Activated CD8-positive, alpha-beta T cell treated with anti-CD3 and anti-CD28 coated beads for 36 hours (primary cell): Measurements from ENCODE around the gene DUSP5. TPM values are rescaled to one million over a fixed set of nuclear protein-coding genes. Genes with fewer than 3 reads are reported as not detected.

Source experiments
- ATAC-seq: fragments of 200-7000 bp; cut with Tn5 transposase; one replicate; pipeline ENCODE4 v1.10.0; 2021; ENCODE audit warnings: mild to moderate bottlenecking, moderate library complexity
- CTCF ChIA-PET: fragments of 350-600 bp; sonication (Branson Sonifier 250); formaldehyde crosslinking; loops from one replicate; lab custom pipeline; 2021; ENCODE audit warnings: antibody characterized with exemption; lab: Charles Lee
- POLR2A ChIA-PET: fragments of 350-600 bp; sonication (Branson Sonifier 250); formaldehyde crosslinking; loops from one replicate; lab custom pipeline; 2021; ENCODE audit warnings: antibody characterized with exemption; lab: Charles Lee
- DNase-seq: peaks from one replicate; pipeline ENCODE4 v3.0.0-alpha.2; 2020
- H3K27ac Mint-ChIP-seq: one replicate; pipeline ENCODE4 v1.8.0; 2021; ENCODE audit warnings: mild to moderate bottlenecking, mixed read lengths
- H3K27me3 Mint-ChIP-seq: one replicate; pipeline ENCODE4 v1.8.0; 2021; ENCODE audit warnings: mixed read lengths
- H3K36me3 Mint-ChIP-seq: one replicate; pipeline ENCODE4 v1.8.0; 2021; ENCODE audit warnings: low read depth, mixed read lengths
- H3K4me1 Mint-ChIP-seq: one replicate; pipeline ENCODE4 v1.8.0; 2021; ENCODE audit warnings: low read depth, mixed read lengths
- H3K4me3 Mint-ChIP-seq: one replicate; pipeline ENCODE4 v1.8.0; 2021; ENCODE audit warnings: mild to moderate bottlenecking, moderate library complexity, mixed read lengths
- H3K9me3 Mint-ChIP-seq: one replicate; pipeline ENCODE4 v1.8.0; 2021; ENCODE audit warnings: mixed read lengths
- intact Hi-C: fragments of 100-400 bp; cut with micrococcal nuclease; formaldehyde crosslinking; loops from one replicate; pipeline ENCODE4 v1.10.0; 2022
- total RNA-seq, 2 experiments: library from RNA; stranded (reverse); gene quantifications; one replicate each; pipeline ENCODE4 v1.2.3, GENCODE V29; 2021
- TF ChIP-seq, protein P1 (sequence below): fragments of 200-600 bp; IDR thresholded peaks from one replicate; pipeline ENCODE4 v1.8.0; 2022; ENCODE audit warnings: antibody characterized with exemption, mild to moderate bottlenecking

DUSP5 gene
- total RNA-seq, 2 experiments from 2014 or later = 49.4 to 50.8 TPM

DNA sequence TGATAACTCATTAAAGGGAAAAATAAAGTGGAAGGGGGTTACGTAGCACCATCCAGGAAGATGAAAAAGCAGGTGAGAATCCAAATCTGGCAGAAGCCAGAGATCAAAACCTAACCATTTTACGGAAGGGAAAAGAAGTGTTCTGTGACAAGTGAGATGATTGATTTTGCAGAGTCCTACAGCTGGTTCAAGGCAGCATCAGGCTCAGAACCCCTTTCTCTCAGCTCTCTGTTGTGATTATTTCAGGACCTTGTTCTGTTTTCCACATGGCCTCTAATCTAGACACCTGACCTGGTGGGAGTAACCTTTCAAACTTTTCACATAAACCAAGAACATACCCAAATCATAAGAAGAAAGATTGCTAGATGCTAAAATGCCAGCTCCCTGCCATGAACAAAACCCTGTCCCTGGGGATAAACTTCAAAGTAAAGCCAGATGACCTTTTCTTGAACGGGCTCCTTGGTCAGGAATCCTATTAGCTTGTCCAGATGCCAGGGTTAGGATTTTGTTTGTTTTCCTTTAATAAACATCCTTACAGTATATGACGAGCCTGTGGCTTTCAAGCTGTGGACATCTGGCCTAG lies 5.9 kb downstream of the DUSP5 start:
- POLR2A ChIA-PET = interaction anchor here (1.0 to 3.9 kb wide), 13 partner anchors 9 to 198 kb away, joined by 3 to 25 read pairs (median 6); partner anchors contain the start of gene SMNDC1
- intact Hi-C loops = loop anchor here (2.0 to 5.0 kb wide), 4 partner anchors 25 to 191 kb away; no protein-coding TSS in a partner anchor
- TF ChIP-seq, protein P1, sequence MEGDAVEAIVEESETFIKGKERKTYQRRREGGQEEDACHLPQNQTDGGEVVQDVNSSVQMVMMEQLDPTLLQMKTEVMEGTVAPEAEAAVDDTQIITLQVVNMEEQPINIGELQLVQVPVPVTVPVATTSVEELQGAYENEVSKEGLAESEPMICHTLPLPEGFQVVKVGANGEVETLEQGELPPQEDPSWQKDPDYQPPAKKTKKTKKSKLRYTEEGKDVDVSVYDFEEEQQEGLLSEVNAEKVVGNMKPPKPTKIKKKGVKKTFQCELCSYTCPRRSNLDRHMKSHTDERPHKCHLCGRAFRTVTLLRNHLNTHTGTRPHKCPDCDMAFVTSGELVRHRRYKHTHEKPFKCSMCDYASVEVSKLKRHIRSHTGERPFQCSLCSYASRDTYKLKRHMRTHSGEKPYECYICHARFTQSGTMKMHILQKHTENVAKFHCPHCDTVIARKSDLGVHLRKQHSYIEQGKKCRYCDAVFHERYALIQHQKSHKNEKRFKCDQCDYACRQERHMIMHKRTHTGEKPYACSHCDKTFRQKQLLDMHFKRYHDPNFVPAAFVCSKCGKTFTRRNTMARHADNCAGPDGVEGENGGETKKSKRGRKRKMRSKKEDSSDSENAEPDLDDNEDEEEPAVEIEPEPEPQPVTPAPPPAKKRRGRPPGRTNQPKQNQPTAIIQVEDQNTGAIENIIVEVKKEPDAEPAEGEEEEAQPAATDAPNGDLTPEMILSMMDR = no peak
- H3K9me3 Mint-ChIP-seq = no peaks in the 10 kb centered on the region
- peak overlapping the region; percentile 99 for H3K4me3 Mint-ChIP-seq
- H3K27me3 Mint-ChIP-seq = no peaks in the 10 kb centered on the region
- H3K27ac Mint-ChIP-seq = peak overlapping the region; percentile 91
- H3K36me3 Mint-ChIP-seq = peaks cover 96% of the 10 kb centered on the region
- ATAC-seq (no peak), DNase-seq (no peak)
- CTCF ChIA-PET = interaction anchor here (1.0 to 6.1 kb wide), 11 partner anchors 9 to 198 kb away, joined by 3 to 55 read pairs (median 6); no protein-coding TSS in a partner anchor
- H3K4me1 Mint-ChIP-seq = peaks cover 83% of the 10 kb centered on the region

DNA sequence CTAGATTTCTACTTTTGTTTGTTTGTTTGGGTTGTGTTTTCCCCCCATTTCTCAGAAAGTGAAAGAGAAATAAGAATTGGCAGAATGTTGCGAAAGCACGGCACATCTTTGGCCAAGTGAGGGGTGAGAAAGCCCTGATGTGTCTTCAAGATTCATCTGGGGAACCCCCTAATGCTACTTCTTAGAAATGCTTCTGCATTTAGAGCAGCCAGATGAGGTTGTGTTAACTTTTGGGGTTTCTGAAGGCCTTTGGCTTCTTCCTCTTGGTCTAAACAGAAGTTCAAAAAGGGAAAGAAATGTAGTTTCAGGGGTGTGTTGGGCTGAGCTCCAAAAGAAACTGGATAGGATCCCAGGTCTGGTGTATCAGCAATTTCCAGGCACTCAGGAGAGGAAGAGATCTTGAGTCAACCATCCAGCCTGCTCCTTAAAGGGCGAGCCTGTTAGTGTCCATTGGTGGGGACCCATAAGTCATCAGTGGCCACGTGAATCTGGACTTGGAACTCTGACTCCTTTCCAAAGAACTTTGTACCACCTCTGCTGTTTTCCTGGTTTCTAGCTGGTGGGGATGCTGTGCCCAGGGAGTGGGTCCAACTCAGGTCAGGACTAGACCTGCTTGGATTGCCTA lies 6.5 kb downstream of the DUSP5 start:
- TF ChIP-seq, protein P1 = no peak

DNA sequence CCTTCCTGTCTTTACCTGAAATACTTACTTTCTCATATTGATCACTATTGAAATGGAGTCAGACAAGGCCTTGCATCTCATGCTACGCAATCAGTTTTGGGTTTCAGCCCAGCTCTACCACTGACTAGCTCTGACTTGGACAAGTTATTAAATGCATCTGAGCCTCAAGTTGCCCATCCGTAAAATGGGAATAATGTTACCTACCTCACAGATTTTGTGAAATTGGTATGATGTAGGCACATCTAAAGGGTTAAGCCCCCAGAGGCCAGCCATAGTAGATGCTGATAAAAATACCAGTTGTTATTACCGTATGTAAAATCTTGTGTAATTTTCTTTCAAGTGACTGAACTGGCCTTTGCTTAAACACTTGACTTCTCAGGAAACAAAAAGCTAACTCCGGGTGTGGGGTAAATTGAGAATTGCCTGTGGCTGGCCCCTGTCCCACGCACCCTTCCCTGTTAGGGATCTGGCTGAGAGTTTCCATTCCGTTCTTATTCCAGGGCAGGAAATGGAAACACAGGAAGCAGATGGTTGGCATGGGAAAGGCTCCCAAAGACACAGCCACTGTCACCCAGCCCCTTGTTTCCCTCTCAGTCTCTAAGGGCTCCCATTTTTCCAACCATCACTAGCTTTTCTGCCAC lies 7.5 kb downstream of the DUSP5 start:
- no peak for DNase-seq
- intact Hi-C loops = loop anchor here (2.0 kb wide), 1 partner anchor 24 kb away; no protein-coding TSS in a partner anchor
- H3K4me3 Mint-ChIP-seq = peak overlapping the region; percentile 99
- peaks cover 94% of the 10 kb centered on the region for H3K4me1 Mint-ChIP-seq
- H3K36me3 Mint-ChIP-seq = peaks cover 96% of the 10 kb centered on the region
- H3K27me3 Mint-ChIP-seq = no peaks in the 10 kb centered on the region
- H3K27ac Mint-ChIP-seq = peak overlapping the region; percentile 91
- no peaks in the 10 kb centered on the region for H3K9me3 Mint-ChIP-seq
- POLR2A ChIA-PET = interaction anchor here (0.7 to 3.9 kb wide), 6 partner anchors 8 to 200 kb away, joined by 3 to 25 read pairs (median 4); partner anchors contain the start of gene SMNDC1
- CTCF ChIA-PET = interaction anchor here (1.6 to 6.1 kb wide), 7 partner anchors 7 to 199 kb away, joined by 4 to 55 read pairs (median 12); no protein-coding TSS in a partner anchor
- TF ChIP-seq, protein P1 = no peak
- no peak for ATAC-seq

More for the DNA sequence above, 6.5 kb downstream of the DUSP5 start:
- intact Hi-C loops = loop anchor here (2.0 to 5.0 kb wide), 3 partner anchors 25 to 192 kb away; no protein-coding TSS in a partner anchor
- H3K27ac Mint-ChIP-seq = peak overlapping the region; percentile 91
- peaks cover 89% of the 10 kb centered on the region for H3K4me1 Mint-ChIP-seq
- POLR2A ChIA-PET = interaction anchor here (0.8 to 3.9 kb wide), 11 partner anchors 9 to 199 kb away, joined by 3 to 25 read pairs (median 6); partner anchors contain the start of gene SMNDC1
- peak overlapping the region; percentile 99 for H3K4me3 Mint-ChIP-seq
- CTCF ChIA-PET = interaction anchor here (1.0 to 6.1 kb wide), 11 partner anchors 8 to 198 kb away, joined by 3 to 55 read pairs (median 6); no protein-coding TSS in a partner anchor
- peaks cover 96% of the 10 kb centered on the region for H3K36me3 Mint-ChIP-seq
- H3K27me3 Mint-ChIP-seq = no peaks in the 10 kb centered on the region
- H3K9me3 Mint-ChIP-seq = no peaks in the 10 kb centered on the region
- ATAC-seq = peak; percentile 81
- DNase-seq = peak; percentile 80

- intact Hi-C loops = no loop called here
- DNase-seq (no peak), ATAC-seq (no peak)
- H3K36me3 Mint-ChIP-seq = peaks cover 97% of the 10 kb centered on the region
- no peaks in the 10 kb centered on the region for H3K27me3 Mint-ChIP-seq
- no peaks in the 10 kb centered on the region for H3K9me3 Mint-ChIP-seq
- peaks cover 94% of the 10 kb centered on the region for H3K4me1 Mint-ChIP-seq
- TF ChIP-seq, protein P1 = no peak
- ChIA-PET CTCF (interaction anchor here (1.1 to 6.1 kb wide), 4 partner anchors 13 to 152 kb away, joined by 3 to 55 read pairs (median 4); no protein-coding TSS in a partner anchor), POLR2A (interaction anchor here (0.9 to 2.0 kb wide), 3 partner anchors 10 to 153 kb away, joined by 3 to 5 read pairs (median 3); no protein-coding TSS in a partner anchor)
- no peak overlapping the region for H3K4me3 Mint-ChIP-seq
- peak overlapping the region; percentile 43 for H3K27ac Mint-ChIP-seq
Observed at GRCh38 chr10:110506448-110506847, 8.7 kb downstream of the DUSP5 start.
